MM.1S (cell line): ENCODE data around the gene DACH2.

ENCODE experiments used
- CTCF ChIP-seq: fragments of 300-600 bp; sonication (generic); IDR thresholded peaks from 2 replicates; pipeline ENCODE4 v1.5.1; 2016; ENCODE audit warnings: antibody characterized with exemption, low read length, mixed read lengths
- EZH2 ChIP-seq: fragments of 300-600 bp; sonication (generic); optimal IDR thresholded peaks from 2 replicates; pipeline ENCODE3; 2017; ENCODE audit warnings: low read depth, mild to moderate bottlenecking, antibody characterized with exemption, low read length, mixed read lengths
- EZH2phosphoT487 ChIP-seq: fragments of 300-600 bp; sonication (generic); IDR thresholded peaks from 2 replicates; pipeline ENCODE4 v1.6.1; 2018; ENCODE audit warnings: antibody characterized with exemption, low read length

GRCh38 chrX:86215260-86215659 is 67.0 kb downstream of the DACH2 start:
- TF ChIP-seq CTCF (no peak), EZH2 (no peak), EZH2phosphoT487 (no peak)
